Lung (tissue), 12 donors: ENCODE measurements around the gene MANSC1. TPM values are rescaled to one million over a fixed set of nuclear protein-coding genes. Genes with fewer than 3 reads are reported as not detected.
"Not testable (repeated sequence)": the region's sequence is repeated elsewhere in the genome, so short reads cannot be mapped to it uniquely, and the experiment has no call there.

Experiments used
- ATAC-seq: fragments of 200-7000 bp; cut with Tn5 transposase; one replicate; pipeline ENCODE4 v1.9.1; 2020; ENCODE audit warnings: moderate number of reproducible peaks; ENCODE audit not compliant: insufficient read depth, low FRiP score
- DNase-seq, 3 donors: peaks; one replicate each; pipeline ENCODE4 v3.0.0-alpha.2; 2013 to 2017
- H3K27ac ChIP-seq, 2 donors: one replicate each; pipeline ENCODE4 v1.5.1; 2013; ENCODE audit warnings: mild to moderate bottlenecking in 2 of 2, moderate library complexity in 2 of 2, control low read depth in 1 of 2, inconsistent platforms in 1 of 2, low read depth in 1 of 2, low read length in 1 of 2
- H3K27me3 ChIP-seq, 3 donors: one replicate each; pipeline ENCODE4 v1.5.1; 2013; ENCODE audit warnings: low read length in 2 of 3; ENCODE audit not compliant: control insufficient read depth in 3 of 3, insufficient read depth in 3 of 3
- H3K36me3 ChIP-seq, 4 donors: one replicate each; pipeline ENCODE4 v1.5.1; 2013; ENCODE audit warnings: low read length in 4 of 4, mild to moderate bottlenecking in 1 of 4, moderate library complexity in 1 of 4; ENCODE audit not compliant: control insufficient read depth in 4 of 4, insufficient read depth in 4 of 4
- H3K4me1 ChIP-seq, 5 donors: one replicate each; pipeline ENCODE4 v1.5.1; 2013; ENCODE audit warnings: low read length in 5 of 5, mild to moderate bottlenecking in 2 of 5, moderate library complexity in 1 of 5; ENCODE audit not compliant: control insufficient read depth in 5 of 5, insufficient read depth in 5 of 5
- H3K4me3 ChIP-seq: one replicate; pipeline ENCODE4 v1.5.1; 2013; ENCODE audit warnings: mild to moderate bottlenecking, control low read depth, moderate library complexity
- H3K9ac ChIP-seq, 2 donors: one replicate each; pipeline ENCODE4 v1.5.1; 2013; ENCODE audit warnings: low read length in 2 of 2, control low read depth in 1 of 2; ENCODE audit not compliant: insufficient read depth in 1 of 2
- H3K9me3 ChIP-seq, 4 donors: one replicate each; pipeline ENCODE4 v1.5.1; 2013; ENCODE audit warnings: low read length in 3 of 4, mild to moderate bottlenecking in 1 of 4, moderate library complexity in 1 of 4; ENCODE audit not compliant: control insufficient read depth in 4 of 4, insufficient read depth in 3 of 4
- CTCF ChIP-seq: IDR thresholded peaks from 2 replicates; pipeline ENCODE4 v1.5.1; 2012; ENCODE audit warnings: mild to moderate bottlenecking; ENCODE audit errors: control extremely low read depth, extremely low read depth
- WGBS, 2 donors: extraction: QIAGEN DNeasy Blood & Tissue Kit; methylation state at CpG; one replicate each; pipeline ENCODE4 v1.1.7; 2013; 5-methylcytosine and 5-hydroxymethylcytosine counted together
- polyA plus RNA-seq, 2 donors: library from polyadenylated mRNA; stranded (reverse); fragments of 200-250 nt; gene quantifications; one replicate each; pipeline ENCODE4 v1.2.1, GENCODE V29; 2013
- total RNA-seq, 2 donors: library from RNA; depleted of rRNA in 1 of 2; stranded (reverse); fragments of >200 nt in 1 of 2; gene quantifications; one replicate each; pipeline ENCODE4 v1.2.1, GENCODE V29; 2014 to 2021
- donor health status: control.
- donor health status: control.
- donor health status: Bipolar disorder and iron deficiency.
- donor health status: healthy.
- donor health status: DM: yes; HTN: yes; CAD: no.

The MANSC1 gene
- total and polyA plus RNA-seq, 4 donors = 8.0 to 26.7 (median 15.3) TPM

DNA sequence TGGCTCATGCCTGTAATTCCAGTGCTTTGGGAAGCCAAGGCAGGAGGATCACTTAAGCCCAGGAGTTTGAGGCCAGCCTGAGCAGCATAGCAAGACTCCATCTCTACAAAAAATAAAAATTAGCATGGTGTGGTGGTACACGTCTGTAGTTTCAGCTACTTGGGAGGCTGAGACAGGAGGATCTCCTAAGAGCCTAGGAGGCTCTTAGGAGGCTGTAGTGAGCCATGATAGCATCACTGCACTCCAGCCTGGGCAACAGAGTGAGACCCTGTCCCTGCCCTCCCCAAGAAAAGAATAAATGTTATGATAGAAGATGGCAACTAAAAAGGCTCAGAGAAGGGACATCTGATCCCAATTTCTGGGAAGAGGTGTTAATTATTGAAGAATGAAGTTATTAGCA, 3.2 kb upstream of the MANSC1 start:
- DNase-seq = no peak
- Histone ChIP-seq H3K36me3 (no peaks in the 10 kb centered on the region), H3K9me3 (no peaks in the 10 kb centered on the region), H3K9ac (no peak overlapping the region), H3K27me3 (no peaks in the 10 kb centered on the region), H3K4me1 (peaks cover 0 to 10% (median 5%) of the 10 kb centered on the region in 5 donors), H3K4me3 (no peak overlapping the region), H3K27ac (no peak overlapping the region)
- 86 to 96% methylated on average over 1 of the region's 1 CpG for WGBS, 2 donors
- no peak for ATAC-seq
- no peak for TF ChIP-seq CTCF

GRCh38 chr12:12351468-12352185, 1.6 kb upstream of the MANSC1 start:
- not testable (repeated sequence) for DNase-seq, H3K36me3 ChIP-seq, ATAC-seq, H3K27me3 ChIP-seq, H3K27ac ChIP-seq, H3K4me1 ChIP-seq, H3K9me3 ChIP-seq, H3K4me3 ChIP-seq, H3K9ac ChIP-seq
- WGBS, 2 donors = 95% methylated on average over 19 of the region's 19 CpGs

DNA sequence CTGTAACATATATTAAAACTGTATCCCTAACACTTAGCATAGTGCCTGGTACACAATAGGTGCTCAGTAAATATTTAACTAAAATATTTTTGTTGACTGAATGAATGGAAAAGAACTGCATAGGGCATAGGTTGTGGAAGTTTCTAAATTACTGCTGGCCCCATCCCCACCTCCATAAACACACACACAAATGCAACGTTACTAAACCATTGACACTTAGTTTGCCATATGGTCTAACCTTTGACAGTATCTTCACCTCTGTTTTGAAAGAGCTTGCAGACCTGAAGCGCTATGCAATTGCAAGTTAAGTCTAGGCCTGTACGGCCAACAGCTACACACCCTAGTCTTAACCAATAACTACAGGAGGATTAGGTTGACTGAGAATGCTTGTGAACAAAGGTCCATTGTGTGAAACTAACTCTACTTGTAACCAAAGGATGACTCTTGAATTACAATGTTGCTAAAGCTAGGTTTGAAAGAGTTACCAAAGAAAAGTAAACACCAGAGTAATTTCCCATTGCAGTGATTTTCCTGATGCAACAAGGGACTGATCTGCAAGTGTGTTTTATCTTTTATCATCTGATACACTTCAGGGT, 924 bp upstream of the MANSC1 start:
- Histone ChIP-seq H3K27ac (no peak overlapping the region), H3K4me1 (peaks cover 0 to 3% (median 0%) of the 10 kb centered on the region in 5 donors), H3K9ac (no peak overlapping the region), H3K27me3 (no peaks in the 10 kb centered on the region), H3K4me3 (no peak overlapping the region), H3K36me3 (no peaks in the 10 kb centered on the region), H3K9me3 (no peaks in the 10 kb centered on the region)
- TF ChIP-seq CTCF = no peak
- DNase-seq (peak in 1 of 3 donors; percentile 15), ATAC-seq (no peak)
- WGBS, 2 donors = 70 to 85% methylated on average over 3 of the region's 3 CpGs

GRCh38 chr12:12338527-12339168, 11.4 kb downstream of the MANSC1 start:
- H3K27ac ChIP-seq = peak overlapping the region in 1 of 2 donors; percentile 6
- H3K4me1 ChIP-seq = peaks cover 0 to 13% (median 9%) of the 10 kb centered on the region in 5 donors
- H3K9ac ChIP-seq = no peak overlapping the region
- no peak overlapping the region for H3K4me3 ChIP-seq
- ATAC-seq = no peak
- peaks cover 0 to 4% (median 0%) of the 10 kb centered on the region in 4 donors for H3K36me3 ChIP-seq
- no peaks in the 10 kb centered on the region for H3K27me3 ChIP-seq
- no peaks in the 10 kb centered on the region for H3K9me3 ChIP-seq
- no peak for TF ChIP-seq CTCF
- no peak for DNase-seq
- 50 to 71% methylated on average over 8 of the region's 8 CpGs for WGBS, 2 donors
